HepG2 (cell line): ENCODE measurements around the gene SRRM3. TPM values are rescaled to one million over a fixed set of nuclear protein-coding genes. Genes with fewer than 3 reads are reported as not detected.

Experiments used
- ARNT2 ChIP-seq: sonication (generic); formaldehyde crosslinking; IDR thresholded peaks from 2 replicates; pipeline ENCODE4 v1.8.0; 2022; ENCODE audit warnings: mild to moderate bottlenecking, low read depth, missing genetic modification reagents, moderate library complexity
- CBX1 ChIP-seq: IDR thresholded peaks from one replicate; pipeline ENCODE4 v1.6.1; 2016; ENCODE audit warnings: antibody characterized with exemption, low read depth
- HOXA3 ChIP-seq: sonication (generic); formaldehyde crosslinking; IDR thresholded peaks from 2 replicates; pipeline ENCODE4 v1.5.0; 2020; ENCODE audit warnings: missing genetic modification reagents
- HOXA9 ChIP-seq: sonication (generic); formaldehyde crosslinking; IDR thresholded peaks from 2 replicates; pipeline ENCODE4 v1.8.1; 2022; ENCODE audit warnings: missing genetic modification reagents, mild to moderate bottlenecking, moderate library complexity, borderline replicate concordance
- KMT2A ChIP-seq: sonication (generic); formaldehyde crosslinking; IDR thresholded peaks from 2 replicates; pipeline ENCODE4 v1.4.0; 2020; ENCODE audit warnings: missing genetic modification reagents
- MLX ChIP-seq: IDR thresholded peaks from 2 replicates; pipeline ENCODE4 v1.6.1; 2016
- MXD3 ChIP-seq: IDR thresholded peaks from 2 replicates; pipeline ENCODE4 v1.6.1; 2016; ENCODE audit warnings: mild to moderate bottlenecking, missing biosample characterization, missing genetic modification reagents
- NR2F2 ChIP-seq: IDR thresholded peaks from 2 replicates; pipeline ENCODE4 v1.6.1; 2012; ENCODE audit warnings: low read depth, inconsistent platforms, borderline replicate concordance
- PRPF4 ChIP-seq: fragments of 200-400 bp; formaldehyde crosslinking; IDR thresholded peaks from 2 replicates; pipeline ENCODE4 v1.6.1; 2016; ENCODE audit warnings: low read length, low read depth; ENCODE audit not compliant: poor library complexity, severe bottlenecking
- SRY ChIP-seq: sonication (generic); formaldehyde crosslinking; IDR thresholded peaks from 2 replicates; pipeline ENCODE4 v1.8.0; 2022; ENCODE audit warnings: mild to moderate bottlenecking, missing genetic modification reagents
- TFDP1 ChIP-seq: IDR thresholded peaks from 2 replicates; pipeline ENCODE4 v1.6.1; 2016; ENCODE audit warnings: missing compliant biosample characterization, missing genetic modification reagents, borderline replicate concordance
- YEATS4 ChIP-seq: sonication (generic); formaldehyde crosslinking; IDR thresholded peaks from 2 replicates; pipeline ENCODE4 v1.4.0; 2020; ENCODE audit warnings: missing genetic modification reagents, borderline replicate concordance
- ZFAT ChIP-seq: sonication (generic); formaldehyde crosslinking; conservative IDR thresholded peaks from 2 replicates; pipeline ENCODE4 v1.8.1; 2023; ENCODE audit warnings: missing genetic modification reagents, inconsistent platforms
- ZFP62 ChIP-seq: sonication (generic); formaldehyde crosslinking; IDR thresholded peaks from 2 replicates; pipeline ENCODE4 v1.4.0; 2020; ENCODE audit warnings: missing genetic modification reagents
- ZHX2 ChIP-seq, 2 experiments: sonication (generic) in 1 of 2; formaldehyde crosslinking in 1 of 2; IDR thresholded peaks; 2 replicates each; pipeline versions ENCODE4 v1.6.1 to v1.9.0; 2014 to 2022; ENCODE audit warnings: antibody characterized with exemption in 1 of 2, borderline replicate concordance in 1 of 2, inconsistent platforms in 1 of 2, low read depth in 1 of 2, missing genetic modification reagents in 1 of 2
- ZNF460 ChIP-seq: sonication (generic); formaldehyde crosslinking; IDR thresholded peaks from 2 replicates; pipeline ENCODE4 v1.5.1; 2020; ENCODE audit warnings: missing genetic modification reagents, mild to moderate bottlenecking, borderline replicate concordance
- ZNF598 ChIP-seq: sonication (generic); formaldehyde crosslinking; IDR thresholded peaks from 2 replicates; pipeline ENCODE4 v1.5.1; 2020; ENCODE audit warnings: mild to moderate bottlenecking, missing genetic modification reagents, borderline replicate concordance
- polyA plus RNA-seq, 8 experiments: library from polyadenylated mRNA; depleted of rRNA in 3 of 8; stranded (reverse) in 7 of 8; unstranded in 1 of 8; fragments of >200 nt; fragmentation: Illumina TruSeq in 4 of 8; extraction: Trizol in 4 of 8; gene quantifications; 2 replicates each; pipeline versions ENCODE4 v1.2.1 to v1.2.3, GENCODE V29; 2011 to 2016; ENCODE audit warnings: low read depth in 4 of 8, missing spikeins in 1 of 8, mixed read lengths in 1 of 8; ENCODE audit not compliant: insufficient read depth in 1 of 8
- total RNA-seq, 5 experiments: library from RNA; depleted of rRNA; stranded (reverse); fragments of >200 nt; fragmentation: Illumina TruSeq; extraction: Trizol; gene quantifications; 2 replicates each; pipeline ENCODE4 v1.2.3, GENCODE V29; 2016; ENCODE audit warnings: low read depth in 1 of 5

The SRRM3 gene
- total and polyA plus RNA-seq, 2 of the 13 experiments (the other 11 are each of a cell fraction or from before 2014, with no cell fraction given), result 0.13 to 0.54 TPM

- TF ChIP-seq ZHX2 (IDR thresholded peaks at IDR 0.05; ENCODE audit: low read depth), result peak; percentile 99
- TF ChIP-seq ZHX2 (CRISPR knock-in tag; IDR thresholded peaks at IDR 0.05; ENCODE audit: borderline replicate concordance), result no peak
- TF ChIP-seq ARNT2 (CRISPR knock-in tag), result peak; percentile 65; the same call in 1 of the 2 replicates
- TF ChIP-seq NR2F2, result no peak
- TF ChIP-seq MLX (CRISPR knock-in tag), result 0 out of 2 replicates have a peak, but pooled peaks have one; percentile 49
- TF ChIP-seq CBX1, result peak; percentile 80
- TF ChIP-seq ZFAT, result no peak
- TF ChIP-seq PRPF4, result no peak
- TF ChIP-seq MXD3, result peak; percentile 41; the same call in 1 of the 2 replicates
- TF ChIP-seq TFDP1 (CRISPR knock-in tag), result peak; percentile 73; the same call in 1 of the 2 replicates
- TF ChIP-seq ZNF460 (CRISPR knock-in tag), result no peak; the same call in 1 of the 2 replicates
- TF ChIP-seq KMT2A (CRISPR knock-in tag), result peak; percentile 54; the same call in 1 of the 2 replicates
- peak; percentile 66; the same call in 1 of the 2 replicates for TF ChIP-seq SRY (CRISPR knock-in tag)
- TF ChIP-seq YEATS4, result peak; percentile 56; the same call in 1 of the 2 replicates
- no peak for TF ChIP-seq ZNF598
- TF ChIP-seq HOXA3 (CRISPR knock-in tag), result peak; percentile 100
- no peak for TF ChIP-seq HOXA9 (CRISPR knock-in tag)
- TF ChIP-seq ZFP62 (CRISPR knock-in tag), result 0 out of 2 replicates have a peak, but pooled peaks have one; percentile 32
Measured at GRCh38 chr7:76166404-76167255, 35.1 kb upstream of the SRRM3 start (continued).
